Urinary bladder (tissue), 4 donors: ENCODE measurements around the gene SHBG. TPM values are rescaled to one million over a fixed set of nuclear protein-coding genes. Genes with fewer than 3 reads are reported as not detected.

Experiments used
- DNase-seq: peaks from one replicate; pipeline ENCODE4 v3.0.0-alpha.2; 2015; ENCODE audit errors: extremely low spot score
- H3K27ac ChIP-seq: one replicate; pipeline ENCODE4 v1.5.1; 2013; ENCODE audit warnings: low read depth, mild to moderate bottlenecking, moderate library complexity
- H3K36me3 ChIP-seq: one replicate; pipeline ENCODE4 v1.6.1; 2013; ENCODE audit warnings: mild to moderate bottlenecking, moderate library complexity; ENCODE audit not compliant: insufficient read depth
- H3K4me1 ChIP-seq: one replicate; pipeline ENCODE4 v1.6.1; 2013; ENCODE audit warnings: mild to moderate bottlenecking, moderate library complexity; ENCODE audit not compliant: insufficient read depth
- H3K4me3 ChIP-seq: one replicate; pipeline ENCODE4 v1.5.1; 2013; ENCODE audit warnings: low read depth, low read length
- WGBS: extraction: QIAGEN DNeasy Blood & Tissue Kit; methylation state at CpG from one replicate; pipeline ENCODE4 v1.1.7; 2013; 5-methylcytosine and 5-hydroxymethylcytosine counted together
- polyA plus RNA-seq: library from polyadenylated mRNA; stranded (reverse); fragments of 200-250 nt; gene quantifications from one replicate; pipeline ENCODE4 v1.2.3, GENCODE V29; 2013
- total RNA-seq: library from RNA; depleted of rRNA; stranded (reverse); fragments of >200 nt; gene quantifications from one replicate; pipeline ENCODE4 v1.2.3, GENCODE V29; 2014
- donor health status: healthy with polysubstance abuse.
- donor health status: healthy.

Gene SHBG, protein sequence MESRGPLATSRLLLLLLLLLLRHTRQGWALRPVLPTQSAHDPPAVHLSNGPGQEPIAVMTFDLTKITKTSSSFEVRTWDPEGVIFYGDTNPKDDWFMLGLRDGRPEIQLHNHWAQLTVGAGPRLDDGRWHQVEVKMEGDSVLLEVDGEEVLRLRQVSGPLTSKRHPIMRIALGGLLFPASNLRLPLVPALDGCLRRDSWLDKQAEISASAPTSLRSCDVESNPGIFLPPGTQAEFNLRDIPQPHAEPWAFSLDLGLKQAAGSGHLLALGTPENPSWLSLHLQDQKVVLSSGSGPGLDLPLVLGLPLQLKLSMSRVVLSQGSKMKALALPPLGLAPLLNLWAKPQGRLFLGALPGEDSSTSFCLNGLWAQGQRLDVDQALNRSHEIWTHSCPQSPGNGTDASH
- total RNA-seq (0.32 TPM), polyA plus RNA-seq (0.22 TPM)

DNA sequence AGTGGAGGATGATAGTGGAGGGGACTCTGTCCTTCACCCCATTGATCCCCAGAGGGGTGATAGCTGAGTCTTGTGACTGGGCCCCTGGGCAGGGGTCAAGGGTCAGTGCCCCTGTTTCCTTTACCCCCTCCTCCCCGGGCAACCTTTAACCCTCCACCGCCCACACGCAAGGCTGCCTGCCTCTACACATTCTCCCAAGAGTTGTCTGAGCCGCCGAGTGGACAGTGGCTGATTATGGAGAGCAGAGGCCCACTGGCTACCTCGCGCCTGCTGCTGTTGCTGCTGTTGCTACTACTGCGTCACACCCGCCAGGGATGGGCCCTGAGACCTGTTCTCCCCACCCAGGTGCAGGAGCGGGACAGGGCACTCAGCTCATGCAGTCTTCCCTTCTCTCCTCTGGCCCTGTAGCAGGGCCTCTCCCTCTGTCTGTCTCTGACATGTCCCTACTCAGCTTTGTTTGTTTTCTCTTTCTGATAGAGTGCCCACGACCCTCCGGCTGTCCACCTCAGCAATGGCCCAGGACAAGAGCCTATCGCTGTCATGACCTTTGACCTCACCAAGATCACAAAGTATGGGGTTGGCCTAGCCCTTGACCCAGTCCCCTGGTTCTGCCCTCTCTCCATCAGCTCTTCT is at the start of gene SHBG:
SHBG (plus strand) TSS at position 197 of the 633 bp plus-strand sequence; CDS start at position 235, 38 bp downstream.
- H3K36me3 ChIP-seq, result no peaks in the 10 kb centered on the region
- no peaks in the 10 kb centered on the region for H3K4me1 ChIP-seq
- DNase-seq, result no peak
- no peak within 1 kb of the TSS for H3K4me3 ChIP-seq
- no peak within 1 kb of the TSS for H3K27ac ChIP-seq
- 80% methylated on average over 13 of the region's 13 CpGs for WGBS

DNA sequence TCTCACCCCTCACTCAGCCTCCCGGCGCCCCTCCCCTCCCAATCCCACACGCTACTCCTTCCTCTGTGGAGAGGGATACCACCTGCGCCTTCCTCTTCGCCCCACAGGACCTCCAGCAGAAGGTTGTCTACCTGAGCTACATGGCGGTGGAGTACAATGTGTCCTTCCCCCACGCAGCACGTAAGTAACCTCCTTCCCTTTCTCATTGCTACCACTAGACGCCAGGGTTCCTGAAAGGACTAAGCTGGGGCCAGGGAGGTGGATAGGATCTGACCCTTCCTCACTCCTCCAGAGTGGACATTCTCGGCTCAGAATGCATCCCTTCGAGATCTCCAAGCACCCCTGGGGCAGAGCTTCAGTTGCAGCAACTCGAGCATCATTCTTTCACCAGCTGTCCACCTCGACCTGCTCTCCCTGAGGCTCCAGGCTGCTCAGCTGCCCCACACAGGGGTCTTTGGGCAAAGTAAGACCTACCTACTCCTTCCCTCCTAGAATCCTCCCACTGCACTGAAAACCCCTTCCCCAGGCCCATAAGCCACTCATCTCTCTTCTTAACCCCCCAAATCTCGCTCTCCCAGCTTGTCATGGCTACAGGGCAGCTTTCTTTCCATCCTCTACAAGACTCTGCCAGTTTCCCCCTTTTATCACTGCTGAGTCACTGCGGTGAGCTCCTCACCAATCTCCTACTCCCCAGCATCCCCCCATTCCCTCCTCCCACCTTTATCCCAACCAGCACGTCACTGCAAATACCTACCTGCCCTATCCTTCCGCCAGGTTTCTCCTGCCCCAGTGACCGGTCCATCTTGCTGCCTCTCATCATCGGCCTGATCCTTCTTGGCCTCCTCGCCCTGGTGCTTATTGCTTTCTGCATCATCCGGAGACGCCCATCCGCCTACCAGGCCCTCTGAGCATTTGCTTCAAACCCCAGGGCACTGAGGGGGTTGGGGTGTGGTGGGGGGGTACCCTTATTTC is 49.0 kb upstream of the SHBG start:
- WGBS, result 80% methylated on average over 23 of the region's 23 CpGs
- H3K4me3 ChIP-seq, result no peak overlapping the region
- H3K4me1 ChIP-seq, result no peaks in the 10 kb centered on the region

DNA sequence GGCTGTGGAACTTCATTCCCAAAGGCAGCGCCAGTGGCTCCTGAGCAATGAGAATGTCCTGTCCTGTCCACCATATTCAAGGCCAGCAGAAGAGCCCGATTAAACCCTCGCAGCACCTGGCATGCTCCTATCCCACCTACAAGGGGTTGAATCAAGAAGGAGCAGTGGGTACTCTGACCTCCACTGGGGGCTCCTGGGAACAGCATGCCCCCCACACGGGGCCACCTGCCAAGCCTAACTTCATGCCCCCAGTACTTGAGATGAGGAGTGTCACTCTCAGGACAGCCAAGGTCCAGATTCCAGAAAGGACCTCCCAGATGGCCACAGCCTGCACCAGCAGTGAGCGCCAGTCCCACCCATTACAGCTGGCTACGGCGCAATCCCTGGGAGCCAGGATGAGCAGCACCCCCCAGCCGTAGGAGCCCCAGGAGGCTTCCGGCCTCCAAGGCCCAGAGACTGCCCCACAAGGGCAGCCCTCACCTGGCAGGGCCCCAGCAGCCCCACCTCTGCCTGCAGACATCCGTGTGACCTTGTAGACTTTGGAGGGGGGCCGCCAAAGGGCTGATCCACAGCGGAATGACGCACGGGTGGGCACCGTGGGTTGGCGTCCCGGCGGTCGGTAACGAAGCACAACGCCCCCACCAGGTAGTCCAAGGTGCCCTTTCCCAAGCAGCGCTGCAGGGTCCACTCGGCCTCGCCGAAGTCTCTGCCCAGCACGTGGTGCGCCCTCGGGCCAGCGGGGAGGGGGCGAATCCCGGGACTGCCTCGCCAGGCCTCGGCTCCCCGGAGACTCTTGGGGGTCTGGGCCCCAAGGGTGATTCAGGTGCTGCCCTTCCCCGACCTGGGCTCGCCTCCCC is 47.3 kb upstream of the SHBG start:
- DNase-seq, result no peak

More for the DNA sequence above, 49.0 kb upstream of the SHBG start:
- no peak for DNase-seq
- H3K27ac ChIP-seq, result peak overlapping the region; percentile 0
- H3K36me3 ChIP-seq, result peaks cover 5% of the 10 kb centered on the region

DNA sequence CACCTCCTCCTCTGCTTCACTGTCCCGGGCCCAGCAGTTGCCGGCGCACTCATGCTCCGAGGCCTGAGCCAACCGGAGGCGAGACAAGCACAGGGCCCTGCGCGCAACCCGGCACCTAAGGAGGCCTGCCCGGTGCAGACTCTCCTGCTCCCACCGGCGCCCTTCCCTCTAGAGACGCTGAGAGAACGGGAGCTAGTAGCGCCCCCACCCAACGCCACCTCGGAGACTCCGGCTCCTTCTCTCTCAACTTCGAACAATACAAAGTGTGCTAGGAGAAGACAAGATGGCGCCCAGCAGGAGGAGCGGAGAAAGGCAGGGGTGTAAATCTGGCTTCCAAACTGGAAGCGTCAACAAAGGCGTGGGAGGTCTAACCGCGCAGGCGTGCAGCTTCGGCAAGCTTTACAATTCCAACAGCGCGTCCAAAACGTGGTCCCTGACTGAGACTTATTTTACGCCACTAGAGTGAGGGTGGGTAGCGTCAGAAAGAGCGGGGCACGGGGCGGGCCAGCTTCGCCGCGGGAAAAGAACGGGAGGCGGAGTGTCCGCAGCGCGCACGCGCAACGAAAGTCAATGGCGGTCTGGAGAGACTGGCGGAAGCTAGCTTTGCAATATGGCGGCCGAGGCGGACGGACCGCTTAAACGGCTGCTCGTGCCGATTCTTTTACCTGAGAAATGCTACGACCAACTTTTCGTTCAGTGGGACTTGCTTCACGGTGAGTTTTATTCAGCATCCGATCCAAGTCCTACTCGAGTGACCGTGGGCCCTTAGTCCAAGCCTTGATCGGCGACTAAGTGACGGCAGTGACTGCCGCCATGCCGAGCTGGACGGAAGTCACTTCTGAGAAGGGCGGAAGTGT is 46.5 kb upstream of the SHBG start, which contains the start of gene MPDU1:
MPDU1 (plus strand) TSS at position 600 of the 857 bp plus-strand sequence; CDS start at position 611, 11 bp downstream.
- peak; percentile 98 for DNase-seq
- Histone ChIP-seq H3K36me3 (no peaks in the 10 kb centered on the region), H3K4me3 (peak within 1 kb of the TSS; percentile 33), H3K27ac (peak within 1 kb of the TSS; percentile 92), H3K4me1 (no peaks in the 10 kb centered on the region)
- 13% methylated on average over 69 of the region's 69 CpGs for WGBS

More for the DNA sequence above, 47.3 kb upstream of the SHBG start:
- peak overlapping the region; percentile 92 for H3K27ac ChIP-seq
- 85% methylated on average over 36 of the region's 36 CpGs for WGBS
- H3K4me3 ChIP-seq, result peak overlapping the region; percentile 33
- peaks cover 5% of the 10 kb centered on the region for H3K36me3 ChIP-seq
- H3K4me1 ChIP-seq, result no peaks in the 10 kb centered on the region

DNA sequence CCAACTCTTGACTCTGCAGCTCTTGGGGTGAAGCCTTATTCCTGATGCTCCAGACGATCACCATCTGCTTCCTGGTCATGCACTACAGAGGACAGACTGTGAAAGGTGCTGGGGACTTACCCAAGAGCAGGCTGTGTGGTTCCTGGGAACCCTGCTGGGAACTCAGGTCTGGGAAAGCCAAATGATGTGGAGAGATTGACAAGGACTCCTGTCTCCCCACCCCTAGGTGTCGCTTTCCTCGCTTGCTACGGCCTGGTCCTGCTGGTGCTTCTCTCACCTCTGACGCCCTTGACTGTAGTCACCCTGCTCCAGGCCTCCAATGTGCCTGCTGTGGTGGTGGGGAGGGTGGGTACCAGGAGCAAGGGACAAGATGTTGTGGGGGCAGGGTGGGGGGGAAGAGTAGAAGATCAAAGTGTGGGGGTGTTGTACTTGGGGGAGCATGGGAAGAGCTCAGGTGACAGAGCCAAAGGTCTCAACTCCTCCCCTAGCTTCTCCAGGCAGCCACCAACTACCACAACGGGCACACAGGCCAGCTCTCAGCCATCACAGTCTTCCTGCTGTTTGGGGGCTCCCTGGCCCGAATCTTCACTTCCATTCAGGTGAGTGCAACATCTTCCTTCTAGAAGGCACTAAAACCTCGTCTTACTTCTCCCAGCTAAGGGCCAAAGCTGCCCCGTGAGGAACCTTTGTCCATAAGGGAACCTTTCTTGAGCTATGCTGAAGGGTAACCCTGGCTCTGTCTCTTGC is 43.1 kb upstream of the SHBG start:
- Histone ChIP-seq H3K27ac (no peak overlapping the region), H3K4me1 (no peaks in the 10 kb centered on the region), H3K4me3 (no peak overlapping the region), H3K36me3 (no peaks in the 10 kb centered on the region)
- 76% methylated on average over 9 of the region's 9 CpGs for WGBS
- no peak for DNase-seq

DNA sequence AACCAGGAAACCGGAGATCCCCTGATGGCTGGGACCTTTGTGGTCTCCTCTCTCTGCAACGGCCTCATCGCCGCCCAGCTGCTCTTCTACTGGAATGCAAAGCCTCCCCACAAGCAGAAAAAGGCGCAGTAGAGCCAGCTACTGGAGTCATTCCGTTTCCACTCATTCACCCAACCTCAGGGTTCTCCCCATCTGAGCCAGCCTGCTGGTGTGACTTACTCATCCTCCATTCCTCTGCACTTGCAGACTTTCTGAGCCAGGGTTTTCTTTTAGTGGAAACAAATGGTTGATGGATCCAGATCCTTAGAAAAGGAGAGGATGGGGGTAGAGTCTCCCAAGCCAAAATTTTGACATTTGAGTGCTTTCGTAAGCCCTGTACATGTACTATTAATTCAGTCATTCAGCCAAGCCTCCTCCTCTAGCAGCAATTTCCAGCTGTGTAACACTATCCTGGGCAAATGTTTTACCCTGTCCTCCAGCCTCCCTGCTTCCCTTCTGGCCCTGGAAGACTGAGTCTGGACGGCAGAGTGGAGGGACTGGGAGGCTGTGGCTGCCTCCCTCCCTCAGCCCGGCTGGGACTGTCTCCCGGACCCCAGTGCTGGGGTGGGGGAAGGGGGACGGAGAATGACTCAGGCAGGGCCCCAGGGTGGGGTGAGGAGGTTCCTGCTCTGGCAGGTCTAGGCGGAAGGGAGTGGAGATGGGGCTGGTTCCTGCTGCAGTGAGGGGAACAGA is 42.3 kb upstream of the SHBG start:
- 61% methylated on average over 12 of the region's 12 CpGs for WGBS
- H3K4me3 ChIP-seq, result no peak overlapping the region
- peaks cover 5% of the 10 kb centered on the region for H3K36me3 ChIP-seq
- no peak for DNase-seq
- no peaks in the 10 kb centered on the region for H3K4me1 ChIP-seq
- no peak overlapping the region for H3K27ac ChIP-seq

DNA sequence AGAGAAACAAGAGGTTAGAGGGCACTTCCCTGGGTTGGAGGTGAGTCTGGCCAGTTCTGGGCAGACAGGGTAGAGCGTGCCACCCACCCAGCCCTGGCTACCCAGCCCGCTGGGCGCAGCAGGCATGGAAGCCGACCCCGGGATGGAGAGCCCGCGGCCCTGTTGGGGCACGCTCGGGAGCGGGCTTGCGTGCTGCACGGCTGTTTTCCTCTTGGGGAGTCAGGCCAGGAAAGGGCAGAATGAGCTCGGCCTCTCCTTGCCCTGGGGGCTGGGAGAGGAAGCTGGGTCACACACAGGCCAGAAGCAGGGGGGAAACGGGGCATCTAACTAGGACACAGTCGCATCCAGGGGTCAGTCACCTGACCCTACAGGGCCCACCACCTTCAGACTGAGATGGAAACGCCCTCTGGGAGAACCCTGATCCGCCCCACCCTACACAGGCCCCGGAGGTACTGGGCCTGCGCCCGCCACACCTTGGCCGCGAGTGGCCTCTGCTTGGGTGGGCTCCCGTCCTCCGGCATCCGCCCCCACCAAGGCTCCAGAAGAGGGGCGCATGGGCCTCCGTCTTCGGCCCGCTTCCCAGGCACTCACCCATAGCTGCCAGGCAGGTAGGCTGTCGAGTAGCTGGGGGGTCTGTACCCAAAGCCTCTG is 41.3 kb upstream of the SHBG start:
- Histone ChIP-seq H3K36me3 (peaks cover 6% of the 10 kb centered on the region), H3K27ac (peak overlapping the region; percentile 72), H3K4me3 (peak overlapping the region; percentile 52), H3K4me1 (no peaks in the 10 kb centered on the region)
- WGBS, result 48% methylated on average over 30 of the region's 30 CpGs
- DNase-seq, result no peak

DNA sequence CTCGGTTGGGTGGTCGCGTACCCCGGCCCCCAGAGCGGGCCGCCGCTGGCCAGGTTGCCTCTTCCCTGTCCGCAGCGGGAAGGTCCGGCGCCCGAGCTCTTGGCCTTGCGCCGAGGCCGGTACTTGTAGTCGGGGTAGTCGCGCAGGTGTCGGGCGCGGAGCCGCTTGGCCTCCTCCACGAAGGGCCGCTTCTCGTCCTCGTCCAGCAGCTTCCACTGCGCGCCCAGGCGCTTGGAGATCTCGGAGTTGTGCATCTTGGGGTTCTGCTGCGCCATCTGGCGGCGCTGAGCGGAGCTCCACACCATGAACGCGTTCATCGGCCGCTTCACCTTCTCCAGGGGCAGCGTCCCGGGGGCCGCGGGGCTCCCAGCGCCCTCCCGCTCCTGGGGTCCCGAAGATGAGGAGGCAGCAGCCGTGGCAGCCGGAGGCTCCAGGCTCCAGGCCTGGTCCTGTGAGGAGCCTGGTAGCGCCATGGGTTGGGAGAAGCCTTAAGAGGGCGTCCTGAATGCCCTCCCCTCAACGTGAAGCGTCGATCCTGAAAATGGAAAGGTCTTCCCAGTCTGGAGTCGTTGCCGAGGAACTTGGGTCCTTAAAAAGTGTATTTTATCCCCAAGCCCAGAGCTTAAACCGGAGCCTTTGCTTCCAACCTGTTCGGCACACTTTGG is 40.6 kb upstream of the SHBG start:
- peak overlapping the region; percentile 72 for H3K27ac ChIP-seq
- H3K4me3 ChIP-seq, result peak overlapping the region; percentile 52
- H3K36me3 ChIP-seq, result peaks cover 6% of the 10 kb centered on the region
- H3K4me1 ChIP-seq, result no peaks in the 10 kb centered on the region
- WGBS, result 12% methylated on average over 56 of the region's 56 CpGs
- no peak for DNase-seq

DNA sequence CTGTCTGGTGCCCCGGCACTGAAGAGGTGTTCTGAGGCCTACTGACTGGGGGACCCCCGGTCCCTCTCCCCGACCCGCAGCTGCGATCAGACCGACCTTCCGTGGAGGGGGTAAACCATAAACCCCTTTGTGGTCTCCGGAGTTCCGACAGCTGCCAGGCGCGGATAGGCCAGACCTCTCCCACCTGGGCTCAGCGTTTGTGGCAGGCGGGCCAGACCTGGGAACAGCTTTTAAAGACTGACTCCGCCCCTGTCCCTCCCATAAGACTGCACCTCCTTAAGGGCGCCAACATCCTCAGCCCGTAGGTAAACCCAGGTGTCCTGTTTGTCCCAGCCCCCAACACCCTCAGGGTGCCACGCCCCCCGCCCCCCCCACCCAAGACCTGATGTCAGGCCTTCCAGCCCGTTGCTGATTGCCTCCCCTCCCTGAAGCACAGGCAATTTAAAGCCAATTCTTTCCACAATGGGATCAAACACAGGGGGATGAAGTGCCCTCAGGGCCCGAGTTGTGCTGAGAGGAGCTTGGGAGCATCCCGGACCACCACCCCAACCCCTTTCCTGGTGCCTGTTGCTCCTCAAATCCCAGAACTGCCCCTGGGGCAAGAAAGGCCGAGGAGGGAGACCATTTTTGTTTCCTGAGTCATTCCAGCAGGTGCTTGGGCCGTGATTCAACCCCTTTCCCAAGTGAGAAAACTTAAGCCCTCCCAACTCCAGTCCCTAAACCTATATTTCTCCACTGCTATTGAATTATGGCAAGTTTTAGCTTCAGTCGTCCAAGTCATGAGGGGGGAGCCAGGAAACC is 39.8 kb upstream of the SHBG start, which contains the start of gene SOX15:
SOX15 (minus strand) TSS at position 204 of the 801 bp plus-strand sequence. CDS start 418 bp downstream, outside the sequence.
- 56% methylated on average over 24 of the region's 24 CpGs for WGBS
- Histone ChIP-seq H3K36me3 (peaks cover 6% of the 10 kb centered on the region), H3K4me1 (no peaks in the 10 kb centered on the region), H3K27ac (peak within 1 kb of the TSS; percentile 72), H3K4me3 (peak within 1 kb of the TSS; percentile 52)
- no peak for DNase-seq
